Kidney epithelial cell (primary cell): ENCODE data around the gene CLASP2. TPM values are rescaled to one million over a fixed set of nuclear protein-coding genes. Genes with fewer than 3 reads are reported as not detected.

Source experiments
- DNase-seq: peaks from one replicate; pipeline ENCODE4 v3.0.0-alpha.2; 2010; ENCODE audit warnings: low read depth
- H3K27me3 ChIP-seq: 2 replicates; pipeline ENCODE4 v1.6.0; 2011; ENCODE audit warnings: low read length; ENCODE audit not compliant: control insufficient read depth, insufficient read depth
- H3K36me3 ChIP-seq: 2 replicates; pipeline ENCODE4 v1.5.1; 2011; ENCODE audit warnings: low read length; ENCODE audit not compliant: control insufficient read depth, insufficient read depth
- H3K4me3 ChIP-seq: 2 replicates; pipeline ENCODE4 v1.5.1; 2011; ENCODE audit warnings: low read depth, mild to moderate bottlenecking, control low read depth, low read length
- total RNA-seq: library from RNA; depleted of rRNA; stranded (reverse); fragments of >200 nt; gene quantifications from 2 replicates; pipeline ENCODE4 v1.2.3, GENCODE V29; 2015
- TF ChIP-seq, protein P1 (sequence below): IDR thresholded peaks from 2 replicates; pipeline ENCODE4 v1.5.1; 2011; ENCODE audit warnings: mild to moderate bottlenecking, moderate library complexity, low read length, control low read depth, inconsistent platforms; ENCODE audit not compliant: insufficient read depth, poor library complexity, severe bottlenecking

CLASP2 gene
- total RNA-seq, 1 donor from 2014 or later: 52.4 TPM

GRCh38 chr3:33541918-33542317 lies 176.1 kb downstream of the CLASP2 start:
- no peak for DNase-seq
- H3K36me3 ChIP-seq: no peaks in the 10 kb centered on the region
- TF ChIP-seq, protein P1, sequence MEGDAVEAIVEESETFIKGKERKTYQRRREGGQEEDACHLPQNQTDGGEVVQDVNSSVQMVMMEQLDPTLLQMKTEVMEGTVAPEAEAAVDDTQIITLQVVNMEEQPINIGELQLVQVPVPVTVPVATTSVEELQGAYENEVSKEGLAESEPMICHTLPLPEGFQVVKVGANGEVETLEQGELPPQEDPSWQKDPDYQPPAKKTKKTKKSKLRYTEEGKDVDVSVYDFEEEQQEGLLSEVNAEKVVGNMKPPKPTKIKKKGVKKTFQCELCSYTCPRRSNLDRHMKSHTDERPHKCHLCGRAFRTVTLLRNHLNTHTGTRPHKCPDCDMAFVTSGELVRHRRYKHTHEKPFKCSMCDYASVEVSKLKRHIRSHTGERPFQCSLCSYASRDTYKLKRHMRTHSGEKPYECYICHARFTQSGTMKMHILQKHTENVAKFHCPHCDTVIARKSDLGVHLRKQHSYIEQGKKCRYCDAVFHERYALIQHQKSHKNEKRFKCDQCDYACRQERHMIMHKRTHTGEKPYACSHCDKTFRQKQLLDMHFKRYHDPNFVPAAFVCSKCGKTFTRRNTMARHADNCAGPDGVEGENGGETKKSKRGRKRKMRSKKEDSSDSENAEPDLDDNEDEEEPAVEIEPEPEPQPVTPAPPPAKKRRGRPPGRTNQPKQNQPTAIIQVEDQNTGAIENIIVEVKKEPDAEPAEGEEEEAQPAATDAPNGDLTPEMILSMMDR: no peak
- H3K4me3 ChIP-seq: no peak overlapping the region
- H3K27me3 ChIP-seq: no peaks in the 10 kb centered on the region

DNA sequence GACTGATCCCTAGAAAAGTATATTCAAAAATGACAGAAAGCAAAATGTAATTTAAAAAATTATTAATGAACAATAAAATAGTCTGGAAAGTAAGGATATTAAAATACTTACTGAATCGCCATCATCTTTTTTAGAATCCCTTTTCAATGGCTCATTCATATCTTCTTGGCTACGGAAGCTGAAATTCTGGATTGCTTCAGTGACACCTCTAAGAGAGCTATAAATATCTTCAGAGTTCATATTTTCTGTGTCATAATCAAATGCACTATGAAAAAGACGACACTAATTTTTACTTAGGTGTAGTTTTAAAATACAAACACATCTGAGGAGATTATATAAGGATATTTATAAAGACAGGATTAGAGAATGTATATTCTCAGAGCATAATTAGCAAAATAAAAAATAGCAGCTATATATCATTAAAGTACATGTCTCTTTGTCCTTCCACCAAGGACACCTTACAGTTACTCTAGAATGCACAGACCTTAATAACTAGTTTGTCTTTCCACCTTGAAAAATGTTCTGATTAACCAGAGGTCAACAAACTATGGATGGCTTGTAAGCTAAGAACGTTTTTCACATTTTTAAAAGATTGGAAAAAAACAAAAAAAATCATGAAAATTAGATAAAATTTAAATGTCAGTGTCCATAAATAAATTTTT lies 179.2 kb downstream of the CLASP2 start:
- DNase-seq: no peak
- TF ChIP-seq, protein P1: no peak
- no peaks in the 10 kb centered on the region for H3K27me3 ChIP-seq
- no peaks in the 10 kb centered on the region for H3K36me3 ChIP-seq
- no peak overlapping the region for H3K4me3 ChIP-seq

DNA sequence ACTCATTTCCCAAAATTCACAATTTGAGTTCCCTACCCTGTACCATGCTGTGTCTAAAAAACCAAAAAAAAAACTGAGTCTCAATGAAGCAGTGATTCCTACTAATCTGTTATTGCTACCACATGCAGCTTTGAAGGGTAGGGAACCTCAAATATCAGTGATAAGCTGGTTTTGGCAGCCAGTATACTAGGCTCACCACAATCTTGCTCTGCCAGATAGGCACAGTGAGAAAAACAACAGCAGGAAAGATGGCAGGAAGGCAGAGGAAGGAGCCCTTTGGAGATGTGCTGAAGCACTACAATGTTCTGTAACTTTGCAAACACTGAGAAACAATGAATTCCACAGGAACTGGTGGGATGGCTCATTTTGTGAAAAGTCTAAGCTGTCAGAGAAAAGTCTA lies 180.9 kb downstream of the CLASP2 start:
- Histone ChIP-seq H3K4me3 (no peak overlapping the region), H3K27me3 (no peaks in the 10 kb centered on the region), H3K36me3 (no peaks in the 10 kb centered on the region)
- DNase-seq: no peak
- TF ChIP-seq, protein P1: no peak

DNA sequence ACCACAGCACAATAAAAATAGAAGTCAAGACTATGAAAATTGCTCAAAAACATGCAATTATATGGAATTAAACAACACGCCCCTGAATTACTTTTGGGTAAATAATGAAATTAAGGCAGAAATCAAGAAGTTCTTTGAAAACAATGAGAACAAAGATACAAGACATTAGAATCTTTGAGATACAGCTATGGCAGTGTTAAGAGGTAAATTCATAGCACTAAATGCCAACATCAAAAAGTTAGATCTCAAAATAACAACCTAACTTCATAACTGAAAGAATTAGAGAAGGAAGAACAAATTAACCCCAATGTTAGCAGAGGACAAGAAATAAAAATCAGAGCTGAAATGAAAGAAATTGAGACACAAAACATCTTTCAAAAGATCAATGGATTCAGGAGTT lies 191.3 kb downstream of the CLASP2 start:
- TF ChIP-seq, protein P1: no peak
- Histone ChIP-seq H3K36me3 (no peaks in the 10 kb centered on the region), H3K4me3 (no peak overlapping the region), H3K27me3 (no peaks in the 10 kb centered on the region)
- DNase-seq: no peak

GRCh38 chr3:33525232-33525631 lies 192.8 kb downstream of the CLASP2 start:
- TF ChIP-seq, protein P1: no peak
- H3K36me3 ChIP-seq: no peaks in the 10 kb centered on the region
- DNase-seq: no peak
- H3K4me3 ChIP-seq: no peak overlapping the region
- H3K27me3 ChIP-seq: no peaks in the 10 kb centered on the region

DNA sequence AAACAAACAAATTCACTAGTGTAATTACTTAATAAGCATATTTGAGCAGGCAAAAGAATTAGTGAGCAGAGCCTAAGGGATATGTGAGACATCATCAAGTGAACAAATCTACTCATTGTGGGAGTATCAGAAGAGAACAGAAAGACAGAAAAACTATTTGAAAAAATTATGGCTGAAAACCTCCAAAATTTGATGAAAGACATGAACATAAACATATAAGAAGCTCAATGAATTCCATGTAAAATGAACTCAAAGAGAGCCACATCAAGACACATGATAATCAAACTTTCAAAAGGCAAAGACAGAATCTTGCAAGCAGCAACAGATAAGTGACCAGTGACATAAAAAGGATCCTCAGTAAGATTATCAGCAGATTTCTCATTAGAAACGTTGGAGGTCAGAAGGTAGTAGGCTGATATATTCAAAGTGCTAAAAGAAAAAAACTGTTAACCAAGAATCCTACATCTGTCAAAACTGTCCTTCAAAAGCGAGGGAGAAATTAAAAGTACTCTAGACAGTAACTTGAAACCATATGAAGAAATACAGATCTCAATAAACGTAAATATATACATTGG lies 194.9 kb downstream of the CLASP2 start:
- Histone ChIP-seq H3K27me3 (no peaks in the 10 kb centered on the region), H3K36me3 (no peaks in the 10 kb centered on the region), H3K4me3 (no peak overlapping the region)
- DNase-seq: no peak
- TF ChIP-seq, protein P1: no peak
